ENCODE data around the gene CLDN3.

Gene CLDN3

GRCh38 chr7:73770860-73771670 lies 995 bp upstream of the CLDN3 start:
- no peak for DNase-seq

- no peak for DNase-seq
Measured at GRCh38 chr7:73769481-73770001, 529 bp downstream of the CLDN3 start.

- DNase-seq = no peak
Measured at GRCh38 chr7:73768641-73769480, 1.2 kb downstream of the CLDN3 start.

- no peak for DNase-seq
Measured at GRCh38 chr7:73766556-73767229, 3.4 kb downstream of the CLDN3 start.

GRCh38 chr7:73762659-73762999 lies 7.4 kb downstream of the CLDN3 start:
- no peak for DNase-seq

- no peak for DNase-seq
Measured at GRCh38 chr7:73761854-73762658, 8.0 kb downstream of the CLDN3 start.

GRCh38 chr7:73758581-73759138 lies 11.4 kb downstream of the CLDN3 start:
- DNase-seq = no peak

- no peak for DNase-seq
Measured at GRCh38 chr7:73749931-73750776, 19.9 kb downstream of the CLDN3 start.

- no peak for DNase-seq
Measured at GRCh38 chr7:73746378-73746777, 23.7 kb downstream of the CLDN3 start.

- no peak for DNase-seq
Measured at GRCh38 chr7:73742753-73743641, 27.1 kb downstream of the CLDN3 start.

GRCh38 chr7:73742338-73742752 lies 27.7 kb downstream of the CLDN3 start:
- no peak for DNase-seq

- DNase-seq = no peak
Measured at GRCh38 chr7:73741600-73741999, 28.5 kb downstream of the CLDN3 start.

- DNase-seq = no peak
Measured at GRCh38 chr7:73740771-73741170, 29.3 kb downstream of the CLDN3 start.

- no peak for DNase-seq
Measured at GRCh38 chr7:73740212-73740611, 29.9 kb downstream of the CLDN3 start.

GRCh38 chr7:73739387-73739767 lies 30.7 kb downstream of the CLDN3 start:
- DNase-seq = no peak

- DNase-seq = peak; percentile 27
Measured at GRCh38 chr7:73738612-73739386, 31.3 kb downstream of the CLDN3 start, which contains the start of gene ABHD11. Gene ABHD11, minus strand, starts transcription at chr7:73738802. Its CDS starts 32 bp downstream, at chr7:73738770.

GRCh38 chr7:73738220-73738611 lies 31.9 kb downstream of the CLDN3 start:
- DNase-seq = no peak

- DNase-seq = no peak
Measured at GRCh38 chr7:73737491-73738219, 32.4 kb downstream of the CLDN3 start.

Measured in SIG-M5 (cell line).